IMR-90 (cell line): Measurements from ENCODE around the gene LAMA4. TPM values are rescaled to one million over a fixed set of nuclear protein-coding genes. Genes with fewer than 3 reads are reported as not detected.

Source experiments
- ATAC-seq: fragments of 200-7000 bp; cut with Tn5 transposase; 2 replicates; pipeline ENCODE4 v1.9.1; 2020; ENCODE audit warnings: low read depth, mild to moderate bottlenecking, moderate library complexity
- BruUV-seq: library from RNA; stranded (reverse); fragments of 400-500 nt; replicated peaks from 2 replicates; lab custom pipeline; 2021; lab: Mats Ljungman, UMichigan
- CTCF ChIA-PET: fragments of 300-600 bp; formaldehyde crosslinking; extraction: SDS; loops from one replicate; lab custom pipeline; 2021; ENCODE audit warnings: antibody characterized with exemption; lab: Yijun Ruan, JAX
- POLR2A ChIA-PET: fragments of 300-600 bp; sonication (Branson Sonifier 250); formaldehyde crosslinking; loops from one replicate; lab custom pipeline; 2022; ENCODE audit warnings: antibody characterized with exemption; ENCODE audit not compliant: unreplicated experiment; lab: Charles Lee
- DNase-seq: peaks from one replicate; pipeline ENCODE4 v3.0.0; 2013
- H2AFZ ChIP-seq: replicated peaks from 2 replicates; pipeline ENCODE3; 2013; ENCODE audit warnings: low read length, mild to moderate bottlenecking; ENCODE audit not compliant: poor library complexity
- H2AK5ac ChIP-seq: 2 replicates; pipeline ENCODE4 v1.6.1; 2013; ENCODE audit warnings: low read depth, low read length, inconsistent platforms
- H2AK9ac ChIP-seq: replicated peaks from 2 replicates; pipeline ENCODE3; 2013; ENCODE audit warnings: mild to moderate bottlenecking, low read depth, low read length, moderate library complexity; ENCODE audit not compliant: poor library complexity
- H2BK120ac ChIP-seq: 2 replicates; pipeline ENCODE4 v1.6.1; 2013; ENCODE audit warnings: low read depth, low read length, inconsistent platforms
- H2BK15ac ChIP-seq: 3 replicates; pipeline ENCODE4 v1.6.1; 2013; ENCODE audit warnings: low read depth, low read length, inconsistent platforms
- H2BK20ac ChIP-seq: 2 replicates; pipeline ENCODE4 v1.6.1; 2013; ENCODE audit warnings: low read depth, mild to moderate bottlenecking, inconsistent platforms, low read length, moderate library complexity
- H2BK5ac ChIP-seq: 2 replicates; pipeline ENCODE4 v1.6.1; 2013; ENCODE audit warnings: mild to moderate bottlenecking, low read depth, low read length, inconsistent platforms; ENCODE audit not compliant: poor library complexity, severe bottlenecking
- H3K14ac ChIP-seq: replicated peaks from 2 replicates; pipeline ENCODE4 v1.6.1; 2013; ENCODE audit warnings: low read depth, low read length, inconsistent platforms
- H3K18ac ChIP-seq: 2 replicates; pipeline ENCODE4 v1.6.1; 2013; ENCODE audit warnings: low read depth, low read length, control low read depth
- H3K23ac ChIP-seq: 2 replicates; pipeline ENCODE4 v1.6.1; 2013; ENCODE audit warnings: low read depth, low read length, inconsistent platforms
- H3K27ac ChIP-seq: 2 replicates; pipeline ENCODE4 v1.5.1; 2013; ENCODE audit warnings: mild to moderate bottlenecking, control low read depth, low read length; ENCODE audit not compliant: insufficient read depth
- H3K27me3 ChIP-seq: 2 replicates; pipeline ENCODE4 v1.6.1; 2013; ENCODE audit warnings: low read length; ENCODE audit not compliant: control insufficient read depth, insufficient read depth
- H3K36me3 ChIP-seq: 2 replicates; pipeline ENCODE4 v1.6.1; 2013; ENCODE audit warnings: low read length, mixed read lengths; ENCODE audit not compliant: control insufficient read depth, insufficient read depth
- H3K4ac ChIP-seq: 2 replicates; pipeline ENCODE4 v1.6.1; 2013; ENCODE audit warnings: low read depth, low read length, inconsistent platforms
- H3K4me1 ChIP-seq: 2 replicates; pipeline ENCODE4 v1.6.1; 2013; ENCODE audit warnings: low read length, mixed read lengths; ENCODE audit not compliant: control insufficient read depth, insufficient read depth
- H3K4me2 ChIP-seq: 2 replicates; pipeline ENCODE4 v1.6.1; 2013; ENCODE audit warnings: low read depth, mild to moderate bottlenecking, control low read depth, low read length, moderate library complexity
- H3K4me3 ChIP-seq: 2 replicates; pipeline ENCODE4 v1.5.1; 2013; ENCODE audit warnings: low read depth, mild to moderate bottlenecking, control low read depth, low read length, moderate library complexity; ENCODE audit not compliant: insufficient read depth
- H3K56ac ChIP-seq: 2 replicates; pipeline ENCODE4 v1.6.1; 2013; ENCODE audit warnings: low read length, inconsistent platforms; ENCODE audit not compliant: insufficient read depth; ENCODE audit errors: extremely low read depth
- H3K79me1 ChIP-seq, 2 experiments: 2 replicates each; pipeline ENCODE4 v1.6.1; 2013; ENCODE audit warnings: low read length in 2 of 2, inconsistent platforms in 1 of 2, low read depth in 1 of 2
- H3K9ac ChIP-seq: 2 replicates; pipeline ENCODE4 v1.6.1; 2013; ENCODE audit warnings: low read depth, low read length, control low read depth
- H3K9me1 ChIP-seq: 2 replicates; pipeline ENCODE4 v1.6.1; 2013; ENCODE audit warnings: low read length, inconsistent platforms; ENCODE audit not compliant: insufficient read depth
- H3K9me3 ChIP-seq: 2 replicates; pipeline ENCODE4 v1.6.1; 2013; ENCODE audit warnings: low read length; ENCODE audit not compliant: control insufficient read depth, insufficient read depth
- H4K20me1 ChIP-seq: 2 replicates; pipeline ENCODE4 v1.6.1; 2013; ENCODE audit warnings: low read length, inconsistent platforms; ENCODE audit not compliant: insufficient read depth
- H4K5ac ChIP-seq: 2 replicates; pipeline ENCODE4 v1.6.1; 2013; ENCODE audit warnings: mild to moderate bottlenecking, low read depth, low read length, control low read depth
- H4K8ac ChIP-seq, 2 experiments: 2 replicates each; pipeline ENCODE4 v1.6.1; 2013; ENCODE audit warnings: low read depth in 2 of 2, low read length in 2 of 2, control low read depth in 1 of 2, inconsistent platforms in 1 of 2
- H4K91ac ChIP-seq: 2 replicates; pipeline ENCODE4 v1.6.1; 2013; ENCODE audit warnings: low read depth, low read length, inconsistent platforms; ENCODE audit not compliant: insufficient read depth
- CEBPB ChIP-seq: IDR thresholded peaks from 2 replicates; pipeline ENCODE4 v1.6.1; 2012; ENCODE audit warnings: low read depth, low read length, improper control_type of control experiment
- CHD1 ChIP-seq: IDR thresholded peaks from 2 replicates; pipeline ENCODE4 v1.6.1; 2012; ENCODE audit warnings: low read depth, low read length, improper control_type of control experiment
- ELK1 ChIP-seq: fragments of 150-350 bp; IDR thresholded peaks from 2 replicates; pipeline ENCODE4 v1.6.1; 2016; ENCODE audit warnings: low read depth, mild to moderate bottlenecking, low read length, moderate library complexity, borderline replicate concordance
- FOS ChIP-seq: fragments of 150-350 bp; IDR thresholded peaks from 2 replicates; pipeline ENCODE4 v1.6.1; 2016; ENCODE audit warnings: low read depth, low read length
- MAFK ChIP-seq: IDR thresholded peaks from 2 replicates; pipeline ENCODE4 v1.6.1; 2012; ENCODE audit warnings: low read depth, low read length, improper control_type of control experiment
- MAZ ChIP-seq: IDR thresholded peaks from 2 replicates; pipeline ENCODE4 v1.6.1; 2012; ENCODE audit warnings: low read depth, mild to moderate bottlenecking, low read length, improper control_type of control experiment, moderate library complexity, borderline replicate concordance
- NFE2L2 ChIP-seq: fragments of 150-350 bp; IDR thresholded peaks from 2 replicates; pipeline ENCODE4 v1.6.1; 2016; ENCODE audit warnings: low read depth, mild to moderate bottlenecking, low read length
- POLR2A ChIP-seq: IDR thresholded peaks from 2 replicates; pipeline ENCODE4 v1.6.1; 2012; ENCODE audit warnings: mild to moderate bottlenecking, low read depth, low read length
- RAD21 ChIP-seq: IDR thresholded peaks from 2 replicates; pipeline ENCODE4 v1.6.1; 2012; ENCODE audit warnings: low read length, improper control_type of control experiment
- RCOR1 ChIP-seq: IDR thresholded peaks from 2 replicates; pipeline ENCODE4 v1.6.1; 2012; ENCODE audit warnings: mild to moderate bottlenecking, low read length, improper control_type of control experiment; ENCODE audit not compliant: insufficient replicate concordance
- SMC3 ChIP-seq: fragments of 150-350 bp; IDR thresholded peaks from 2 replicates; pipeline ENCODE4 v1.6.1; 2016; ENCODE audit warnings: low read depth, mild to moderate bottlenecking, antibody characterized with exemption, low read length, moderate library complexity
- WGBS, 2 experiments: methylation state at CpG; one replicate each; pipeline versions ENCODE4 v1.1.5 to v1.1.7; 2013; ENCODE audit warnings: missing lambda C conversion rate in 2 of 2; ENCODE audit not compliant: insufficient read length in 1 of 2; ENCODE audit errors: extremely low coverage in 2 of 2; 5-methylcytosine and 5-hydroxymethylcytosine counted together
- dilution Hi-C: fragments of 300-500 bp; cut with HindIII; formaldehyde crosslinking; loops from one replicate; pipeline ENCODE4 v1.14.3; 2018; ENCODE audit warnings: low sequenced_read_pairs; ENCODE audit not compliant: unreplicated experiment
- in situ Hi-C: fragments of 300-500 bp; cut with MboI; formaldehyde crosslinking; loops from 3 replicates; pipeline ENCODE4 v1.14.3; 2019; ENCODE audit warnings: low sequenced_read_pairs, inconsistent platforms, mixed read lengths
- intact Hi-C: fragments of 100-400 bp; cut with micrococcal nuclease; formaldehyde crosslinking; loops from 2 replicates; pipeline ENCODE4 v1.10.0; 2022
- polyA plus RNA-seq, 3 experiments: library from polyadenylated mRNA; depleted of rRNA; stranded (reverse); fragments of >200 nt; gene quantifications; 2 replicates each; pipeline ENCODE4 v1.2.3, GENCODE V29; 2012; ENCODE audit warnings: low replicate concordance in 1 of 3
- total RNA-seq: library from RNA; depleted of rRNA; stranded (reverse); fragments of >200 nt; gene quantifications from 2 replicates; pipeline ENCODE4 v1.2.3, GENCODE V29; 2012
- TF ChIP-seq, protein P1 (sequence below): conservative IDR thresholded peaks from 2 replicates; pipeline ENCODE4 v1.5.1; 2012; ENCODE audit warnings: mild to moderate bottlenecking, low read depth, low read length, improper control_type of control experiment
- TF ChIP-seq, protein P2 (sequence below): fragments of 150-350 bp; IDR thresholded peaks from 2 replicates; pipeline ENCODE4 v1.6.1; 2017; ENCODE audit warnings: mild to moderate bottlenecking, antibody characterized with exemption, low read length, low read depth

The LAMA4 gene
- total and polyA plus RNA-seq, 2 of the 4 experiments (the other 2 are of a cell fraction), result 33.9 to 35.8 TPM

DNA sequence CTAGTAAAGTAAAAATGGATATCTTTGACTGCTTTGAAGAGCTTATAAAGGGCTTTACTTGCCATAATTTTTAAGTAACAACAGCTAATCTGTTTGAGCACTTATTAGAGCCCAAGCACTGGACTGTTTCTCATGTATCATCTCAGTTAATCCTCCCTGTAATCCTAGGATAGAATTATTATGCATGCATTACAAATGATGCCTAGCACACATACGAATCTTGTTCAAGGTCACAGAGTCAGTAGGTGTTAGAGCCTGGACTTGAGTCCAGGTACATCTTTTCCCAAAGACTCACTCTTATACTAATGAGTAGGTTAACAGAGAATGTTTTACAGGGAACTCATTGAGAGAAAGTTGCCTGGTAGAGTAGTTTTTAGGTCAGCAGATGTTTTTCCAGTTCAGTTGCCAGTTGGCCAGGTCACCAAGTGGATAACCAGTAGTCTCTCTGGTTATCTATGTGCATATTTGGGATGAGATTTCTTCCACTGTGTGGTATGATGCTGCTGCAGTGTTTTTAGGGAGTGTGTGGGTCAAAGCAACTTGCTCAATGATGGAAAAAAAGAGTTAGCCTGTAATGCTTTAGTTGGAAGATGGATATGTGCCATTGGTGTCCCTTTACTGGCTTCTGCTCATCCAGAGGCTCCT is 32.3 kb upstream of the LAMA4 start:
- peaks cover 7% of the 10 kb centered on the region; the same call in 1 of the 2 replicates for H3K9me1 ChIP-seq
- no peak overlapping the region for H2AK5ac ChIP-seq
- DNase-seq (no peak), ATAC-seq (no peak)
- H3K4me1 ChIP-seq, result peaks cover 13% of the 10 kb centered on the region
- CTCF ChIA-PET, result no interaction called here
- WGBS, 2 experiments, result no CpG with 5 or more reads among the region's 1 CpG
- POLR2A ChIA-PET, result interaction anchor here (0.6 kb wide), 1 partner anchor 12 kb away, joined by 3 read pairs; no protein-coding TSS in a partner anchor
- no peak overlapping the region for H4K91ac ChIP-seq
- dilution Hi-C loops, result no loop called here
- no peak overlapping the region for H2BK5ac ChIP-seq
- no peak overlapping the region; the same call in 1 of the 2 replicates for H4K5ac ChIP-seq
- H3K36me3 ChIP-seq, result no peaks in the 10 kb centered on the region
- H3K4me2 ChIP-seq, result no peak overlapping the region
- no peak overlapping the region for H3K56ac ChIP-seq
- H2BK20ac ChIP-seq, result 0 out of 2 replicates have a peak overlapping the region, but pooled peaks have one; percentile 20
- peak overlapping the region; percentile 8; the same call in 1 of the 2 replicates for H3K4ac ChIP-seq
- H3K79me1 ChIP-seq, result no peaks in the 10 kb centered on the region
- TF ChIP-seq RCOR1 (no peak), MAFK (no peak), CEBPB (no peak), NFE2L2 (no peak), MAZ (no peak), SMC3 (no peak), RAD21 (no peak), CHD1 (no peak), FOS (no peak), ELK1 (no peak), POLR2A (no peak)
- TF ChIP-seq, protein P1, sequence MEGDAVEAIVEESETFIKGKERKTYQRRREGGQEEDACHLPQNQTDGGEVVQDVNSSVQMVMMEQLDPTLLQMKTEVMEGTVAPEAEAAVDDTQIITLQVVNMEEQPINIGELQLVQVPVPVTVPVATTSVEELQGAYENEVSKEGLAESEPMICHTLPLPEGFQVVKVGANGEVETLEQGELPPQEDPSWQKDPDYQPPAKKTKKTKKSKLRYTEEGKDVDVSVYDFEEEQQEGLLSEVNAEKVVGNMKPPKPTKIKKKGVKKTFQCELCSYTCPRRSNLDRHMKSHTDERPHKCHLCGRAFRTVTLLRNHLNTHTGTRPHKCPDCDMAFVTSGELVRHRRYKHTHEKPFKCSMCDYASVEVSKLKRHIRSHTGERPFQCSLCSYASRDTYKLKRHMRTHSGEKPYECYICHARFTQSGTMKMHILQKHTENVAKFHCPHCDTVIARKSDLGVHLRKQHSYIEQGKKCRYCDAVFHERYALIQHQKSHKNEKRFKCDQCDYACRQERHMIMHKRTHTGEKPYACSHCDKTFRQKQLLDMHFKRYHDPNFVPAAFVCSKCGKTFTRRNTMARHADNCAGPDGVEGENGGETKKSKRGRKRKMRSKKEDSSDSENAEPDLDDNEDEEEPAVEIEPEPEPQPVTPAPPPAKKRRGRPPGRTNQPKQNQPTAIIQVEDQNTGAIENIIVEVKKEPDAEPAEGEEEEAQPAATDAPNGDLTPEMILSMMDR, result no peak
- TF ChIP-seq, protein P2, sequence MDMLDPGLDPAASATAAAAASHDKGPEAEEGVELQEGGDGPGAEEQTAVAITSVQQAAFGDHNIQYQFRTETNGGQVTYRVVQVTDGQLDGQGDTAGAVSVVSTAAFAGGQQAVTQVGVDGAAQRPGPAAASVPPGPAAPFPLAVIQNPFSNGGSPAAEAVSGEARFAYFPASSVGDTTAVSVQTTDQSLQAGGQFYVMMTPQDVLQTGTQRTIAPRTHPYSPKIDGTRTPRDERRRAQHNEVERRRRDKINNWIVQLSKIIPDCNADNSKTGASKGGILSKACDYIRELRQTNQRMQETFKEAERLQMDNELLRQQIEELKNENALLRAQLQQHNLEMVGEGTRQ, result no peak
- no peak overlapping the region for H3K27ac ChIP-seq
- H3K14ac ChIP-seq, result no peak overlapping the region
- H2AFZ ChIP-seq, result no peak overlapping the region
- no peak overlapping the region for H3K4me3 ChIP-seq
- no peak overlapping the region for H3K23ac ChIP-seq
- H3K9ac ChIP-seq, result no peak overlapping the region
- H3K27me3 ChIP-seq, result no peaks in the 10 kb centered on the region
- H4K20me1 ChIP-seq, result no peaks in the 10 kb centered on the region
- peak overlapping the region; percentile 42; the same call in 1 of the 2 replicates for H3K18ac ChIP-seq
- intact Hi-C loops, result no loop called here
- no peak overlapping the region for H2BK120ac ChIP-seq
- in situ Hi-C loops, result no loop called here
- H2AK9ac ChIP-seq, result no peak overlapping the region
- BruUV-seq, result no TSS peak
- H2BK15ac ChIP-seq, result peak overlapping the region; percentile 54; the same call in 1 of the 3 replicates
- H3K9me3 ChIP-seq, result no peaks in the 10 kb centered on the region
- no peak overlapping the region for H4K8ac ChIP-seq
